EL (cell line): ENCODE measurements around the gene ENTPD5.
"Not testable (repeated sequence)": the region's sequence is repeated elsewhere in the genome, so short reads cannot be mapped to it uniquely, and the experiment has no call there.

Experiments
- DNase-seq: peaks from one replicate; pipeline ENCODE4 v3.0.0-alpha.2; 2016

The ENTPD5 gene

DNA sequence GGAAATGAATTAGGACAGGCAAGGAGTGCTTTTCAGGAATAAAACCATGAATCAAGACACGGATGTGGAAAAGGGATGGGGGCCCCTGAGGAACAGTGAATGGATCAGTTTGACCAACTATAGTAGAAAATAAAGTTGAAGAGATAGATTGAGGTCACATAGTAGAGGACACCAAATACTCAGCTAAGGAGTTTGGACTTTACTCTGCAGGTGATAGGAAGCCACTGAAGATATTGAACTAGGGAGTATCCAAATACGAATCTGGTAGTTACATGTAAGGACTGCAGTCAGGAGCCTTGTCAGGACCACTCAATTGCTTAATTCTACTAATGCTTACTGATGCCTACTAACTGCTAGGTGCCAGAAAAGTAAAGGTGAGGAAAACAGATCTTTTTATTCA, 20.4 kb downstream of the ENTPD5 start:
- no peak for DNase-seq

- DNase-seq, result no peak
Observed at GRCh38 chr14:73997944-73998447, 21.1 kb downstream of the ENTPD5 start.

GRCh38 chr14:73997108-73997943, 21.8 kb downstream of the ENTPD5 start:
- no peak for DNase-seq

DNA sequence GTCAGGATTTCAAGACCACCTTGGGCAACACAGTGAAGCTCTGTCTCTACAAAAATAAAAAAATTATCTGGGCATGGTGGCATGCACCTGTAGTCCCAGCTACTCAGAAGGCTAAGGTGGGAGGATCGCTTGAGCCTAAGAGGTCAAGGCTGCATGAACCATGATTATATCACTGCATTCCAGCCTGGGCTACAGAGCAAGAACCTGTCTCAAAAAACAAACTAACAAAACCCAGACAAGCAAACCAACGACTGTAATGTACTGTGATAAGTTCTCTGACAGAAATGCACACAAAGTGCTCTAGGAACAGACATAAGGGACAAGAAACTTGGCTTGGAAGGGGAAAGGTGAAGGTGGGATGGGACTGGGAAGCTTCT, 22.4 kb downstream of the ENTPD5 start:
- DNase-seq, result no peak

DNA sequence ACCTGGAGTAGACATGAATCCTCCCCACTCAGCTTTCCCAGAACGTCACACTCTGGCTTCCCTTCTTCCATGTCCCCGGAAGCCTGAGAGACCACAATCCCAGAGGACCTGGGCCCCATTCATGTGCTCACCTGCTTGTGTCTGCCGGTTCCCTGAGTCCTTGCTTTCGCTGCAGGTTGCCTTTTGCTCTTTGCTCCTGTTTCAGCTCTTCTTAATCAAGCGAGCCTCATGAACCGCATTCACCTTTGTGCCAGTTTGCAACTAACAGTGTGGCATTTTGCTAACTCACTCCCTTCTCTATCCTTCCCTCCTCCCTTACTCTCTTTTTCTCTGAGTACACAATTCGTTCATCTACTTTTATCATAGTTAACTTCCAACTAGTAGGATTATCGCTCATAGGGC, 23.1 kb downstream of the ENTPD5 start:
- no peak for DNase-seq

DNA sequence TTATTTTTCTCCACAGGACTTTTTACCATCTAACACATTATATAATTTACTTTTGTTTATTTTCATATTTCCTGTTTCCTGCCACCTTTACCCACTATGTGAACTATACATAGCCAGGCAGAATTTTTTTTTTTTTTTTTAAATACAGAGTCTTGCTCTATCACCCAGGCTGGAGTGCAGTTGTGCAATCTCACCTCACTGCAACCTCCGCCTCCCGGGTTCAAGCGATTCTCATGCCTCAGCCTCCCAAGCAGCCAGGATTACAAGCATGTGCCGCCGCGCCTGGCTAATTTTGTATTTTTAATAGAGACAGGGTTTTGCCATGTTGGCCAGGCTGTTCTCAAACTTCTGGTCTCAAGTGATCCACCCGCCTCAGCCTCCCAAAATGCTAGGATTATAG, 24.2 kb downstream of the ENTPD5 start:
- DNase-seq, result not testable (repeated sequence)

- no peak for DNase-seq
Observed at GRCh38 chr14:73991092-73991491, 28.0 kb downstream of the ENTPD5 start.

- DNase-seq, result not testable (repeated sequence)
Observed at GRCh38 chr14:73988656-73989055, 30.4 kb downstream of the ENTPD5 start.

GRCh38 chr14:73988065-73988464, 31.0 kb downstream of the ENTPD5 start:
- no peak for DNase-seq

DNA sequence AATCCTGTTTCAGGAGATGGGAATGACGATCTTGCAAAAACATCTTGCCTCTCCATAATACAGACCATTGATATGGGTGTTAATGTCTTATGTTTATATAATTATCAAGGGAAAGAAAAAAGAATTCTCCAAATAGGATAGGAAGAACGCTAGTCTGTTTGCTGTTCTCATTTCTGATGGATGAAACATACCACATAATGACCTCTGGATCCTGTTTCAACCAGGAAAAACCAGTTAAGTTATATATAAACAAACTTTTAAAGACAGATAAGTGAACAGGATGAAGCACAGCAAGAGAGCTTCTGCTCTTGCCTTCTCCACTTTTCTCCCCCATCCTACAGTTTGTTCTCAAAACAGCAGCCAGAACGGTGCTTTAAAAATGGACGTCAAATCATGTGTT, 41.2 kb downstream of the ENTPD5 start:
- DNase-seq, result peak; percentile 7

DNA sequence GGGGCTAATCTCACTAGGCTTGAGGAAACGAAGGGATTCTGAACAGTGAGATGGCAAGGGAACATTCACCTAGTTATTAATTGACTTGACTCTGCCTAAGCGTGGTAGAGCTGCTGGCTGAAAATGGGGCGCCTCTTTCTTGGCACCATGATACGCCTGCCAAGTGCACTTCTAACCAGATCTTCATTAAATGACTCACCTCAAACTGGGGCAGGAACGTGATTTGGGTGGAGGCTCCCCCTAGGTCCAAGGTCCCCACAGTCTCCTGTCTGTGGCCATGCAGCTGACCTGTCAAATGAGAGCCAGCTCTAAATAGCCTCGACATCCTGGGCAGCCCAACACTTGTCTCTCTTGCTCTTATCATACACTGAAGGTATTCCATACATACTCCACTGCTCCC, 43.0 kb downstream of the ENTPD5 start:
- no peak for DNase-seq

GRCh38 chr14:73973497-73973896, 45.6 kb downstream of the ENTPD5 start:
- DNase-seq, result no peak

DNA sequence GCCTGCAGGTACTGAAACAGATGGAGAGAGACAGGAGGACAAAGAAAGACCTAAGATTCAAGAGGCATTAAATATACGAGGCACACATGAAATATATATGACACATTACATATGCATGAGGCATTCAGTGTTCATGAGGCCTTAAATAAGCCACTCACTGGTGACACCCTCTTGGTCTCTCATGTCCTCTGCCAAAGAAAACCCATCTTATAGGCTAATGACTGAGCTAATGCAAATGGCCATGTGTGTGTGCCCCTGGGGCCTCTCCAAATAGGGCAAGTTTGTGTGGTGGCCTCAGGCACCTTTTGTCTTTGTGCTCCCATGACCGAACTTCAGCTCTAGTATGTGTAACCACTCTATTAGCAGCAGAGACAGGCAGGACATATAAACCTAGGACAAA, 50.2 kb downstream of the ENTPD5 start:
- no peak for DNase-seq

DNA sequence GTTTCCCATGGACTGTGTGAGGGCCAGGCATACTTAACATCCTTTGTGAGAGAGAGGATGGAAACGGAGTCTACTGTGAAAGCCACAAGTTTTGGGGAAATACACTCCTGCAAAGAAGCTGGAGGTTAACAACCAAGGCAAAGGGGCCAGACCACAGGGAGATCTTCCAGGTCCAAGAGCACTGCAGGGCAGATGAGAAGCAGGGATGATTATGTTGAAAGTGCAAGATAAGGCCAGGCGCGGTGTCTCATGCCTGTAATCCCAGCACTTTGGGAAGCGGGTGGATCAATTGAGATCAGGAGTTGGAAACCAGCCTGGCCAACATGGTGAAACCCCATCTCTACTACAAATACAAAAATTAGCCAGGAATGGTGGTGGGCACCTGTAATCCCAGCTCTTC, 53.9 kb downstream of the ENTPD5 start:
- no peak for DNase-seq

GRCh38 chr14:73961192-73961591, 57.9 kb downstream of the ENTPD5 start:
- no peak for DNase-seq

DNA sequence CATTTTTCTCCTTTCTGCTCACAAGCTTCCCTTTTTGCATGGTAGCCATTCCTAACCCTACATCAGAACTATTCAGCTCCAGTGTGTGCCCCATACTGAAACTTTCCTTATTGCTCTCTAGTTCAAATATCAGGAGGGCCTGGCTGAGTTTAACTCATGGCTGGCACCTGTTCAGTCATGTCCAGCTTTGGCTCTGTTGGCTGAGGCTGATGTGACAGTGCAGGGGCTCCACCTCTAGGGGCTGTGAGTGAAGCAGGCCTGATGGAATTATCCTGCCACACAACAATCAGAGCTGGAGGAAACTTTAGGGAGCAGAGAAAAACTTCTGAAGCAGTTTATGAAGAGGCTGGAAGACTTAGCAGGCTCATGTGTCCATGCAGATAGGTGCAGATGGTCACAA, 60.5 kb downstream of the ENTPD5 start:
- no peak for DNase-seq

- no peak for DNase-seq
Observed at GRCh38 chr14:73955674-73956073, 63.4 kb downstream of the ENTPD5 start.

GRCh38 chr14:73953731-73954130, 65.4 kb downstream of the ENTPD5 start:
- no peak for DNase-seq

DNA sequence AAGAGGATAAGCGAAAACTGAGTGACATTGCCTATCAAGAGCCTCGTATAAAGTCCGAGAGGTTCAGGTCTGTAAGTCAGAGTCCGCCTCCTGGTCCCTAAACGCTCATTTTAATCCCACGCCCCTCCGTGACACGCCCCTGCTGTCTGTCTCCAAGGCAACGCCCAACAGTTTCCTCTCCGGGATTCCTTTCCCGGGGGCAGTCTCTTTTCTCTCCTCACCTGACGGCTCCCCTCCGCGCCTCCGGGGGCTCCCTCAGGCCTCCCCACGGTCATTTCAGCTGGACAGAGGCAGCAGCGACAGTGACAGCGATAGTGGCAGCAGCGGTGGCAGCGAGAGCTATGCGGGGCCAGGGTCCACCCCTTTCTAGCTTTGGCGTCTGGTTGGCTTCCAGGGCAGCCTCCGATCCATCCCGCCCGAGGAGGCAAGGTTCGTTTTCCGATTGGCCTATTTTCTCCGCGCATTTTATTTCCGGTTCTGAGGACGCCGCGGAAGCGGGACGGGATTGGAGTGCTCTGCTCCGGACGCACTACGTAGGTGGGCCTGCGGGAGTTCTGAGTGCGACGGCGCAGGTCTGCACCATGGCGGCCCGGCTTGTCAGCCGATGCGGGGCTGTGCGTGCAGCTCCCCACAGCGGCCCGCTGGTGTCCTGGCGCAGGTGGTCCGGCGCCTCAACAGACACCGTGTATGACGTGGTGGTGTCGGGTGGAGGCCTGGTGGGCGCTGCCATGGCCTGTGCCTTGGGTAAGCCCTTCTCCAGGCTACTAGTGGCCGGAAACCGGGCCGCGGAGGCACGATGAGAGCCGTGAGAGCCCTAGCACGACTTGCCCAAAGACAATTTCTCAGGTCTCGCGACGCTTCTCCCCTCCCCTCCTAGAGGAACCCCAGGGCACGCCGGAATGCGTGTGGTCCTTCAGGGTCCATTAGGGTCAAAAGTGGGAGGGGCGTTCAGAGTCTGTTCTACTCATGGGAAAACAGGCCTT, 69.0 kb downstream of the ENTPD5 start, which contains the start of the genes COQ6 and FAM161B:
Gene COQ6 (plus strand): TSS at position 551 of the 983 bp plus-strand sequence. CDS start 31 bp downstream, at position 582.
Gene FAM161B (minus strand): TSS at position 343 of the 983 bp plus-strand sequence. CDS start 68 bp downstream, at position 275.
- peak; percentile 98 for DNase-seq

DNA sequence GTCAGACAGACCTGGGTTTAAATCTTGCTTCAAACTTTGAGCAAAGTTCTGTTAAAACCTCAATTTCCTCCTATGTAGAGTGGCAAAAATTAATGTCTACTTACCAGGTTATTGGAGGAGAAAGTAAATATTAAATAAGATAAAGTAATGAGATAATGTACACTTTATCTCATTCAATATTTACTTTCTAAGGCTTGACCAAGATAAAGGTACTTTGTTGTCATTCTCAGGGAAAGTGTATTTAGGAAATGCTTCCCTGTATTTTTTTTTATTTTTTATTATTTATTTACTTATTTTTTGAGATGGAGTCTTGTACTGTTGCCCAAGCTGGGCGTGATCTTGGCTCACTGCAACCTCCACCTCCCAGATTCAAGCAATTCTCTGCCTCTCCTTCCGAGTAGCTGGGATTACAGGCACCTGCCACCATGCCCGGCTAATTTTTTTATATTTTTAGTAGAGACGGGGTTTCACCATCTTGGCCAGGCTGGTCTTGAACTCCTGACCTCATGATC, 73.9 kb downstream of the ENTPD5 start:
- no peak for DNase-seq

GRCh38 chr14:73944432-73945158, 74.5 kb downstream of the ENTPD5 start:
- no peak for DNase-seq

- peak; percentile 80 for DNase-seq
Observed at GRCh38 chr14:73943083-73943482, 76.0 kb downstream of the ENTPD5 start.
